Measurements from ENCODE around the gene FOXC1.

GRCh38 chr6:1603708-1604107, 6.0 kb upstream of the FOXC1 start:
- TF ChIP-seq CTCF (IDR thresholded peaks at IDR 0.05) (no peak), POLR2A (IDR thresholded peaks at IDR 0.05) (no peak)

Data from transverse colon (tissue), 3 donors.